Stimulated activated CD4-positive, alpha-beta T cell treated with anti-CD3 and anti-CD28 coated beads, TNF-alpha, amount 100 ng/mL, for 24 hours (primary cell): ENCODE results near the gene RAB24.
"Not testable (repeated sequence)": the region's sequence is repeated elsewhere in the genome, so short reads cannot be mapped to it uniquely, and the experiment has no call there.

Experiments used
- DNase-seq, 3 experiments: peaks; one replicate each; pipeline ENCODE4 v3.0.0-alpha.2; 2020; ENCODE audit warnings: low read depth in 3 of 3

The RAB24 gene

GRCh38 chr5:177296581-177296980 is 6.9 kb downstream of the RAB24 start:
- DNase-seq = no peak

- DNase-seq = no peak
These were observed 7.6 kb downstream of the RAB24 start for GRCh38 chr5:177295924-177296323.

- no peak for DNase-seq
These were observed 8.9 kb downstream of the RAB24 start for GRCh38 chr5:177294632-177295031.

GRCh38 chr5:177293819-177294581 is 9.5 kb downstream of the RAB24 start:
- DNase-seq = no peak

DNA sequence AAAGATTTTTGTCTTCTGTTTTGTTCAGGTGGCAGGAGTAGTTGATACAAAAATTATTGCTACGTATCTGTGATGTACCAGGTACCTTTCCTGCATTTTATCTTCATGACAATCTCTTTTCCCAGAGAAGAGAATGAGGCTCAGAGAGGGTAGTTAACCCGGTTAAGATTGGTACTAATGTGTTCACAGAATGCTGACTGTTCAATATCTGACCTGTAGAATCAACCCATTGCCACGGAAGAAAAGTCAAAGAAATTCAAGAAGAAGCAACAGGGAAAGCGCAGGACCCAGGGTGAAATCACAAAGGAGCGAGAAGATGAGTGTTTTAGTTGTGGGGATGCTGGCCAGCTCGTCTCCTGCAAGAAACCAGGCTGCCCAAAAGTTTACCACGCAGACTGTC is 11.8 kb downstream of the RAB24 start:
- DNase-seq = no peak

DNA sequence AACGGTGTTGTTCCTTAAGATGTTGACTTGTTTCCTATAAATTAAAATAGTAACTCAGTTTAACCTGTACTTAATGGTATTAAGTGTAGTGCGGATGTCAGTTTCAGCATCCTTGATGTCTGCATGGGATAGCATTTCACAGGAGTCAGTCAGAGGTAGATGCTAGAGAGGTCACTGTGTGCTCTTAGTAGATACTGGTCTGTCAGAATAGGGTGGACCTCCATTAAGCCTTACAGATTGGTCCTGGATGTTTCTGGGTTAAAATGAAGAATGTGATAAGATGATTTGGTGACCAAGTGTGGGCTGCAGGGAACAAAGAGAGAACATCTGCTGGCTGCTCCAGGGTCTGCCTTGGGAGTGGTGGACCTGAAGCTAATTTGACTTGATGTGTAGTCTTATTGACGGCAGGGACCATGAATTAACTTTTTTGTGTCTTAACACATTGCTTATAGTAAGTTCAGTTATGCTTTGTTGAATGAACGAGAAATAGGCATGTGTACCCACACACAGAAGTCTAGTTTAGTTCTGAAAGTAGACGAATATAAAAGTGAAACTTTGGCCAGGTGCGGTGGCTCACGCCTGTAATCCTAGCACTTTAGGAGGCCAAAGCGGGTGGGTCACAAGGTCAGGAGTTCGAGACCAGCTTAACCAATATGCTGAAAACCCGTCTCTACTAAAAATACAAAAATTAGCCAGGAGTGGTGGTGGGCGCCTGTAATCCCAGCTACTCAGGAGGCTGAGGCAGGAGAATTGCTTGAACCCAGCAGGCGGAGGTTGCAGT is 12.5 kb downstream of the RAB24 start:
- DNase-seq = no peak

- DNase-seq = no peak
These were observed 15.3 kb downstream of the RAB24 start for GRCh38 chr5:177288191-177288590.

GRCh38 chr5:177276886-177277285 is 26.6 kb downstream of the RAB24 start:
- no peak for DNase-seq

- no peak for DNase-seq
These were observed 27.6 kb downstream of the RAB24 start for GRCh38 chr5:177275883-177276282.

DNA sequence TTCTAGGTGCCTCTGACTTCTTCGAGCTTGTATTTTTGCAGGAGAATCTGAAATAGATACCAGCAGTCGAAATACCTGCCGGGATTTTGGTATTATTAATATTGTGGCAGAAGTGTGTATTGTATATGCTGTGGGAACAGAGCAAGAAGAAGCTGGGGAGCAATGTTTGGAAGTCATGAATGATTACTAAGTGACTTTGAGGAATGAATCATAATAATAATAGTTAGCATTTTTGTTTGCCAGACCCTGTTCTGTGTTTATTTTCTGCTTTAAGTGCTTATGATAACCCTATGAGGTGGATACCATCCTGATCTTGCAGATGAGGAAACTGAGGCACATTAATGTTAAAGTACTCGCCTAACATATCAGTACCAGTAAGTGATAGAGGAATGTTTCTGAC is 32.4 kb downstream of the RAB24 start:
- DNase-seq = no peak

DNA sequence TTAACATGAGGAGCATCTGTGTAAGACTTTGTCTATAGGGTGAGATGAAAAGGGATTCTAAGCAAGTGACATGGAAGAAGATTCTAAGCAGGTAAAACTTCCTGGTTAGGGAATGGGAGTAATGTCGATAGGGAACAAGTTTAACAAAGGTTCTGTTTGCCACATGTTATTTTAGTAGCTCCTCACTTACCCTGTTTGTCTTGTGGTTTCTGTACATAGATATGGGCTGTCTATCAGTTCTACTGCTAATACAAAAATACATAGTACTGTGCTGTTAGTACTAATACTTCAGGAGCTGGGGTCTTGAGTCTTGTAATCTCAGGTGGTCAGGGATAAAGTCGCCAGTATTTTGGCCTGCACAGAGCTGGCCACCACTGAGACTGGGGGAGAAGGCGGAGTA is 32.9 kb downstream of the RAB24 start:
- no peak for DNase-seq

GRCh38 chr5:177269976-177270375 is 33.5 kb downstream of the RAB24 start:
- DNase-seq = no peak

DNA sequence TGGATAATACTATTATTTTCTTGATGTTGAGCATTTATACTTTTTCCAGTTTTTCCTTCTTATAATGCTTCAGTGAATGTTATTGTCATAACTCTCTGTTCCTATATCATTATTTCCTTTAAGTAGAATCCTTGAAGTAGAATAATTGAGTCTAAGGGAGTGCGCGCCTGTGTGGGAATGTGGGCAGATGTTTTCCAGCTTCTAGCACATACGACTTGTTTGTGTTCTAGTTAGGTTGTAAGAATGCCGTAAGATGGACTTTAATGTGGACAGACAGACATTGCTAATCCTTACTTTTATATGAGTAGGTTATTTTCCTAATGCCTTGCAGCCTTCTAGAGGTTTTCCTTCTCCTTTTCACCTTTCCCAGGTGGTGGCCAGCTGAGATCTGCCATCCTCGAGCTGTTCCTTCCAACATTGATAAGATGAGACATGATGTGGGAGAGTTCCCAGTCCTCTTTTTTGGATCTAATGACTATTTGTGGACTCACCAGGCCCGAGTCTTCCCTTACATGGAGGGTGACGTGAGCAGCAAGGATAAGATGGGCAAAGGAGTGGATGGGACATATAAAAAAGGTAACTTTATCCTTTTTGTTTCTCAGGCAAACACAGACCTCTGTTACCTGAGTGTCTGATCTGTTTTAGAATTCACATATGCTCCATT is 34.2 kb downstream of the RAB24 start:
- DNase-seq = no peak

GRCh38 chr5:177265395-177265794 is 38.1 kb downstream of the RAB24 start:
- DNase-seq = no peak

GRCh38 chr5:177264178-177264577 is 39.3 kb downstream of the RAB24 start:
- DNase-seq = no peak

- no peak for DNase-seq
These were observed 42.0 kb downstream of the RAB24 start for GRCh38 chr5:177261510-177261909.

DNA sequence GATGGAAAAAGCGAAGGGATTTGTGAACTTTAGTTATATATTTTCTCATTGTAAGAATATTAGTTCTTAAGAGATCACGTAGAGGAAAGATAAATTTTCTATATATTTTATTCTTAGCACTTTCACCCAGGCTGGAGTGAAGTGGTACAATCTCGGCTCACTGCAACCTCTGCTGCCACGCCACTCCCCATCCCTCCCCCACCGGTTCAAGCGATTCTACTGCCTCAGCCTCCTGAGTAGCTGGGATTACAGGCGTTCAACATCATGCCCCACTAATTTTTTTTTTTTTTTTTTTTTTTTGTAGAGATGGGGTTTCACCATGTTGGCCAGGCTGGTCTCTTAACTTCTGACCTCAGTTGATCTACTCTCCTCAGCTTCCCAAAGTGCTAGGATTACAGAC is 42.6 kb downstream of the RAB24 start:
- DNase-seq = no peak

DNA sequence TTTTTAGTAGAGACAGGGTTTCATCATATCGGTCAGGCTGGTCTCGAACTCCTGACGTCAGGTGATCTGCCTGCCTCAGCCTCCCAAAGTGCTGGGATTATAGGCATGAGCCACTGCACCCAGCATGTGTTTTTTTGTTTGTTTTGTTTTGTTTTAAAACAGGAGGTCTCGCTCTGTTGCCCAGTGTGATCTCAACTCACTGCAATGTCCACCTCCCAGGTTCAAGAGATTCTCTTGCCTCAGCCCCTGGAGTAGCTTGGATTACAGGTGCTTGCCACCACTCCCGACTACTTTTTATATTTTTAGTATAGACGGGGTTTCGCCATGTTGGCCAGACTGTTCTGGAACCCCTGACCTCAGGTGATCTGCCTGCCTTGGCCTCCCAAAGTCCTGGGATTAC is 44.8 kb downstream of the RAB24 start:
- DNase-seq = not testable (repeated sequence)

- no peak for DNase-seq
These were observed 47.2 kb downstream of the RAB24 start for GRCh38 chr5:177256296-177256695.

- DNase-seq = no peak
These were observed 50.3 kb downstream of the RAB24 start for GRCh38 chr5:177253252-177253651.
